EL (cell line): ENCODE results near the gene GORASP2.
"Not testable (repeated sequence)": the region's sequence is repeated elsewhere in the genome, so short reads cannot be mapped to it uniquely, and the experiment has no call there.

Experiments used
- DNase-seq: peaks from one replicate; pipeline ENCODE4 v3.0.0-alpha.2; 2016

Gene GORASP2

DNA sequence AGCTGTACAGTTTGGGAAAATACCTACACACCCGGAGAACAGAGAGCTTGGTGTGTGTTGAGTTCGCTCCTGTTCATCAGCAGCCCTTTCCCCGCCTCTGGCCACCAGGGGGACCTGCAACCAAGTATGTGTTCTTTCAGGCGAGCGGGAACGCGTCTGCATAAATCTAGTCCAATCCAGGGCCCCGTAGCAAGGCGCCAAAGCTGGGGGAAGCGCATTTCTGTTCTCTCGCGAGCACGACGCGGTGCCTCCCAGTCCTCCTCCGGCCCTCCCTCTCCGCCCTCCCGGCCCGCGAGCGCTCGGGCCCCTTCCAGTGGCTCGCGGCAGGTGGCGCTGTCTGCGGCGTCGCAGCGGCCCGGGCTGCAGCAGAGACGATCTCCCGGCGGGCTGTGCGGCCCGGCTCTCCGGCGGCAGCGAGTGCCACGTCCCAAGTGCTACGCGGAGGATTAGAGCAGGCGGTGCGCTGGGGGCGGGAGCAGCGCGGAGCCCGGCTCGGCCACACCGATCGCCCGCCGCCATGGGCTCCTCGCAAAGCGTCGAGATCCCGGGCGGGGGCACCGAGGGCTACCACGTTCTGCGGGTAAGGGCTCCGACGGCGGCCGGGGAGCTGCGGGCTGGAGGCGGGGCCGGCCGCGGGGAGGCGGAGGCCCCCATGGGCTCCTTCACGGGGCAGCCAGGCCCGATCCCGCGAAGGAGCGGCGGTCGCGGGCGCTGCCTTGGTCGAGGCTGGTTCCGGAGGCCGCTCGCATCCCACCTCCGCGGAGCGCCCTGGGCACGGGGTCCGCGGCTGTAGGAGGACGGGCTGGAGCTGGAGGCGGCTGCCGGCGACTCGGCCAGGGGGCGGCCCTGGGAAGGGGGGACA lies at the start of gene GORASP2:
GORASP2 (plus strand) TSS at position 430 of the 862 bp plus-strand sequence; CDS start at position 518, 88 bp downstream.
- DNase-seq = peak; percentile 100

DNA sequence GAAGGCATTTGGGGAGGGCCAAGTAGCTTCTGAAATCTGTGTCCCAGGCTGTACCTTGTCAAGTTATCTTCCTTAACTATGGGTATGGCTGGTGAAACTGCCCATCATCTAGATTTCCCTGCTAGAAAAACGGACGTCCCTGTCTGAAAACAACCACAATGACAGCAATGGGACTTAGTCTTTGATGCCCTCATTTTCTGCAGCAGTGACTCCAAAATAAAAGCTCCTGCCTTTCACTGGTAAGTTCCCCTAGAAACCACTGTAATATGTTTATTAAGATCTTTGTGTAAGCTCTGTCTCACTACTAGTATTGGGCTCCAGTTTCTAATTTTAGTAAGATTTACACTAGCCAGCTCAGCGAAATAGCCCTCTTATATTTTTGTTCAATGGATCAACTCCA lies 47.2 kb upstream of the GORASP2 start:
- no peak for DNase-seq

DNA sequence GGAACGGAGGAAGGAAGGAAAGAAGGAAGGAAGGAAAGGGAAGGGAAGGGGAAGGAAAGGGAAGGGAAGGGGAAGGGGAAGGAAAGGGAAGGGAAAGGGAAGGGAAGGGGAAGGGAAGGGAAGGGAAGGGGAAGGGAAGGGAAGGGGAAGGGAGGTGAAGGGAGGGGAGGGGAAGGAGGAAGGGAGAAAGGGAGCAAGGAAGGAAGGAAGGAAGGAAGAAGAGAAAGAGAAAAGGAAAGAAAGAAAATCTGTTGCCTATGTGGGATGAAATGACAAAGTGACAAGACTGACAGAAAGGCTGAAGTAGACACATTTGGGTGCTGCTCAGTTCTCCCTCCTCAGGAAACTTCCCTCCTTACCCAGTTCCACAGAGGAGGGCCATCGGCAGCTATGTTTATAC lies 46.3 kb upstream of the GORASP2 start:
- no peak for DNase-seq

DNA sequence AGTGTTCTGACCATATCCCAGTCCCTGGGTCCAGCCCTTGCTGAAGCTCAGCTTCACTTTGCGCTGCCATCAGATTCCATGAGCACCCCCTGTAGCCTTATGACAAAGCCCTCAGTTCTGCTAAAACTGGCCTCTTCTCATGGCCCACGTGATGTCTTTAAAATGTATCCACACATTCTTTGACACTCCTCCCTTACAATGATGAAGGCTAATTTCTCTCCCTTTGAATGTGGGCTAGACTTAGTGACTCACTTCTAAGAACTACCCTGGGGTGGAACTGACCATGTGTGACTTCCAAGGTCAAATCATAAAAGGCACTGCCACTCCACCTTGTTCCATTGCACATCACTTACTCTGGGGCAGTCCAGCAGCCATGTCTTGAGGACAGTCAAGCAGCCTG lies 45.4 kb upstream of the GORASP2 start:
- DNase-seq = peak; percentile 27

DNA sequence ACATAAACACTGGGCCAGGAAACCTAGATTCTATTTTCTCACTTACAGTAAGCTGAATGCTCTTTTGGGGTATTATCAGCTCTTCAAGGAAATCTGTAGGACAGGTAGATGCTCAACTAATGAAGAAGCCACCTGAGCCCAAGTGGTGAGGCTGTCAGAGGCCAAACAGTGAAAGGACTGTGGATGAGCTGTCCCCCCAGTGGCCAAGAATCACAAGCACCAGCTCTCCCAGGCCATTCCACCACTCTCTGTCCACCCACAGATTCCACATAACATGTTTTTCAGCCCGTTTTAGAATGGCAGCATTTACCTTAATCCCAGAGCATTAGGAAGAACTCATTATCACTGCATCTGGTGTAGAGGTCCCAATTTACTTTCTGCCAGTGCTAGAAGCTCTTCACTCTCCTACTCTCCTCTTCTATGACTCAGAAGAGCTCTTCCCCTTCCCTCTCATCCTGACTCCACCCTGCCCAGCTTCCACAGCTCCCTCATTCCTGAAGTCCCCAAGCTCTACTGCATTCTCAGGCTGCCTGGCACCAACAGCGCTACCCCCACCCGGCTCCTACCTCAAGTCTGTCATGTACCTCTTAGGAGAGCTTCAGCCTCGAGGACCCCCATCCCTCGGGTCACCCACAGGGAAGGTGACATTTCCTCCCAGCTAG lies 43.8 kb upstream of the GORASP2 start:
- DNase-seq = peak; percentile 71

DNA sequence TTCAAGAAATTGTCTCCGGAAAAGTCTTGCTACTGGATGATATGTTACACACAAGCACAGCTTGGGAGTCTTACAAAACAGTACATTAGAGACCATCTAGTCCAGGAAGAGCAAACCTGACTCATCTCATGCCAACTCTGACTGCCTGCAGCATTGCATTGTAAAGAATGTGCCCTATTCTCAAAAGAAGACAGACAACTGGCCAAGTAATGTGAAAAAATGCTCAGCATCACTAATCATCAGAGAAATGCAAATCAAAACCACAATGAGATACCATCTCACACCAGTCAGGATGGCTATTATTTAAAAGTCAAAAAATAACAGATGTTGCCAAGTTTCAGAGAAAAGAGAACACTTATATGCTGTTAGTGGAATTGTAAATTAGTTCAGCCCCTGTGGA lies 42.7 kb upstream of the GORASP2 start:
- peak; percentile 94 for DNase-seq

DNA sequence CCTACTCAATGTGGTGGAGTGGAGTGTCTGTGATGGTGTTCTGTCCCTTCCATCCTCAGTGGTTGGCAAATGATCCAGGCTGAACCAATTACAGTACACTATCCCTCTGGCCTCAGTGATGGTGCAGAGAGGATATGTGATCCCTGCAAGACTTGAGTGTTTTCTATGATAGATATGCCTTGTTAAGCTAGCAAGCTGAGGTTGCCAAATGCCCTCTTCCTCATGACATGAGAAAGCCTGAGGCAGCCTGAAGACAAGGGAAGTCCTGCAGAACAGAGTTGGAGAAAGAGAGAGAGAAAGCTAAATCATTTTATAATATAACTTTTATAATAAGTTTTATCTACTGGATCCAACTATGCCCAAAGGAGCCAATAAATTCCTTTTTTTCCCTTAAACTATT lies 41.6 kb upstream of the GORASP2 start:
- DNase-seq = peak; percentile 36

DNA sequence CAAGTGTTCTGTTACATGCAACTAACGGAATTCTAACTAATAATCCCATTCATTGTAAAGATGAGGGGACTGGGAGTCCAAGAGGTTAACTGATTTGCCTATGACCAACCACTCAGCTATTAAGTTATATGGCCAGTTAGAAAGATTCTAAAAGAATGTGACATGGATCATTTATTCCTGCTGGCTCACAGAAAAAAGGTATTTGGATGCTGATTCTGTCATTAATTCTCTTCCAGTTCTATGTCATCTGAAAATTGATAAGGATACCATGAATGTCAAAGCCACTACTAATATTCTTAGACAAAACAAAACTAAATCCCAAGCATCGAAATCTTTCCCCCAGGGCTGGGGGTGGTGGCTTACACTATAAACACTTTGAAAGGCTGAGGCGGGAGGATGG lies 41.2 kb upstream of the GORASP2 start:
- DNase-seq = peak; percentile 41

DNA sequence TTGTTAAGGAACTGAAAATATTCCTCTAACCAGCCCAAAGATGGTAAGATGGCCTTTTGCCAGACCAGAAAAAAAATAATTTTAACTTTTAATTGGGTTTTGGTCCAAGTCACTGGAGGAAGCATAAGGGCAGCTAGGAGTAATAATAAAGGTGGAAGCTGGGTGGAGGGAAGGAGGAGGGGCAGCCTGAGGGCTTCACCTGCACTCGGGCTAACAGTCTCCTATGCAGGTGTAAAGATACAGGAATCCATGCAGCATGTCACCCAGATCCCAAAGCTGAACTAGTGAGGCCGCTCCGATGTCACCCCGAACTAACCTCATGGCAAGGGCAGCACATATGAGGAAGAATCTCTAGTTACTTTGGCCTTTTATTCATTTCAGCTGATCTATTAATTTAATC lies 37.2 kb upstream of the GORASP2 start:
- no peak for DNase-seq

DNA sequence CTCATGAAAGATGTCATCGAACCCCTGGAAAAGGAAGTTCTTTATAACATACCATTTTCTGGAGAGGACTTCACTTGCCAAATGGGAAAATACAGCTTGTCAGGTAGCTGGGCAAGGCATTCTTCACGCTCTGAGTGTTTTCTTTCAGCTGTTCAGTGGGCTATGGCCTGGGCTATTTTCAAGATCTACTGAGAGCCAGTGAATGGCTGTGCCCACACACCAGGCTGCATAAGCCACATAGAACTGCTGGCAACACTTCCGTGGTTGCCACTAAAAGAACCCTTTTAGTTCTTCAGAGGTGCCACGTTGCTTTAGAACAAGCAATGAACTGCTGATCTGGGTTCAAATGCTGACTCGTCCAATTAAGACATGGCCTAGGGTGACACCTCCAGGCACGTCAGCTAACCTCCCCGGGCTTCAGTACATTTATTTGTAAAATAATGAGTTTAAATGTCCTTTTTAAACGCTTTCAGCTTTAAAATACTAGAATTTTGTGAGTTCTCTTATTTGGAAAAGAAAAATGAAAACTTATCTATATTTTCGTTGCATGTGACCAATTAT lies 36.6 kb upstream of the GORASP2 start:
- DNase-seq = no peak

DNA sequence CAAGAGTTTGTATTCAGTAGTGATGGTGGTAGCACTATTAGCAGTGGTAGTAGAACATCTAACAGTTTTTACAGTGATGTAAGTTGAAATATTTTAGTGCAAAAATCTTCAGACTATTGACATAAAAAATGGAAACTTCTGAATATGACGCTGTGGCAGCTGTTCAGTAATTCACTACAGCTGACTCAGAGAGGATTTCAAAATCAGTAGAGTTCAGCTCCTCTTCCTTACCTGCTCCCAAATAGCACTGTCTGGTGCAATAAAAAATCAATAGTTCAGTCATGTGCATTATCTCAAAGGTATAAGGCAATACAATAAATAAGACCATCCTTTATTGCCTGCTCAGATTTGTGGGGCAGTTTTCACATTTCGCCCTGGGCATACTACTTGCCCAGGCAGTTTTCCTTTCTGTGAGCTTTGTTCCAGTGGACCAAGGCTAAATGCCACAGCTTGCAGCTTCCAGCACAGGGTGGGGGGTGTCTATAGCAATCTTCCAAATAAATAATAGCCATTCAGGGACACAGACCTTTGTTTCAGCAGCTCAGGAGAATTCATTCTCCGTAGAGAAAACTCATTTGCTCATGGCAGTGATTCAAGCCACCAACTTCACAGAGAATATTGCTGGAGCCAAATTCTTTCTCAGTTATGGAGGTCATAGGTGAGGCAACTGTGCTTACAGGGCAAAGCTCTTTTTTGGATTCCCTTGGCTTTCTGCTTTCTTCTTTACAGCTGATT lies 33.9 kb upstream of the GORASP2 start:
- peak; percentile 21 for DNase-seq

DNA sequence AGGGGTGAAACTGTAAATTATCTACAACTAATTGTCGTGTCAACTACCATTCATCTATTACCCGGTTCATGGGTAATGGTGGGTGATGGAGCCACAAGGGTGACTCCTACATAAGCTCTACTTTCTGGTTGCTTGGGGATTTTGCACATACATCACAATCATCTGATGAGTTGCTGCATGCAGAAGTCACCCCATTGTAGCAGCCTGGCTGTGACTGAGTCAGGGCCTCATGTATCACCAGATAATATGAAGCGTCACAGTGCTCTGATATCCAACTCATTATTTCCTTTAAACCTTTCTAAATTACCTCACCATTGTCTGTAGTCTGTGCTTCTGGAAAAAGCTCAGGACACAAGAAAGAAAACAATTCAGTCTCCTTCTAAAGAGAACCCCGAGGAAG lies 32.4 kb upstream of the GORASP2 start:
- no peak for DNase-seq

DNA sequence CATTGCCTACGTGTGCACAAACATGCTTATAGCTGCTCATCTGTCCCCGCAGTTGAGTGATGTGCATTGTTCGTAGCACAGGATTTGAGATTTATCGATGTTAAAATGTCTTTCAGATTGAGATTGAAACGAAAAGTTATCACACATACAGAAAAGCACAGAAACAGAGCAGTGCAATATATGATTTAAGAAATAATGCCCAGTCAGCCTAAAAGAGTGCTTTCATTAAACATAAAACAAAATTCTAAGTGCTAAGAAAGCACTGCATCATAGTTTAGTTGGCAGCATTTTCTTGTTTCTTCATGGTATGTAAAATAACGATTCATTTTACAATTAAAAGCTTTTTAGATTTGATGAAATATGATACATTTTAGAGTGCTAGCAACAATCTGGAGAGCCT lies 31.9 kb upstream of the GORASP2 start:
- DNase-seq = no peak

DNA sequence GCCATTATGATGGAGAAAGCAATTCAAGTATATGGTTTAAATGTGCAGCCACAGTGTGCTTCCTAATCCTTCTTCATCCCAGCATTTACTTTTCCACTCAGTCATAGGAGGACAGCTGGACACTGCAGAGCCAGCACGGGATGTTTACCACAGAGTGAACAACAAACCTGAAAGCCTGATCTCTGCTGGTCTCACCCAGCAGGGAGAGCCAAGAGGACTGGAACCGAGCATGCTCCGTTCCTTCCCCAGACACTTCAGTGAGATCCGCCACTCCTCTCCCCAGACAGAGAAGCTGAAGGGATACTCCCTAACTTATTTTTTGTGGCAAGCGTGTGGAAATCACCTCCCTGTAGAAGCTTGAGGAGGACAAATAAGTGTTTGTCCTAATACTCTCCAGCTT lies 23.2 kb upstream of the GORASP2 start:
- DNase-seq = no peak

DNA sequence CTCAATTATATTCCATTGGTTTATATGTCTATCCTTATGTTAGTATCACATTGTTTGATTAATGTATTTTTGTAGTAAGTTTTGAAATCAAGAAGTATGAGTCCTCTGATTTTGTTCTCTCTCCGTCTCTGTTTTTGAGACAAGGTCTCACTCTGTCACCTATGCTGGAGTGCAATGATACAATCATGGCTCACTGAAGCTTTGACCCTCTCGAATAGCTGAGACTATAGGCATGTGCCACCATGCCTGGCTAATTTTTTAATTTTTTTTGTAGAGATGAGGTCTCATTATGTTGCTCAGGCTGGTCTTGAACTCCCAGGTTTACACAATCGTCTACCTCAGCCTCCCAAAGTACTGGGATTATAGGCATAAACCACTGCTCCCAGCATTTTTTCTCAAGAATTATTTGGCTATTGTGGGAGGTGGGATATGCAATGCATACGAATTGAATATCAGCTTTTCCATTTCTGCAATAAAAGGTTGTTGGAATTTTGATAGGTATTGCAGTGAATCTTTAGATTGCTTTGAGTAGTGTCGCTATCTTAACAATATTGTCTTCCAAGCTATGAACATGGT lies 17.7 kb upstream of the GORASP2 start:
- DNase-seq = no peak

DNA sequence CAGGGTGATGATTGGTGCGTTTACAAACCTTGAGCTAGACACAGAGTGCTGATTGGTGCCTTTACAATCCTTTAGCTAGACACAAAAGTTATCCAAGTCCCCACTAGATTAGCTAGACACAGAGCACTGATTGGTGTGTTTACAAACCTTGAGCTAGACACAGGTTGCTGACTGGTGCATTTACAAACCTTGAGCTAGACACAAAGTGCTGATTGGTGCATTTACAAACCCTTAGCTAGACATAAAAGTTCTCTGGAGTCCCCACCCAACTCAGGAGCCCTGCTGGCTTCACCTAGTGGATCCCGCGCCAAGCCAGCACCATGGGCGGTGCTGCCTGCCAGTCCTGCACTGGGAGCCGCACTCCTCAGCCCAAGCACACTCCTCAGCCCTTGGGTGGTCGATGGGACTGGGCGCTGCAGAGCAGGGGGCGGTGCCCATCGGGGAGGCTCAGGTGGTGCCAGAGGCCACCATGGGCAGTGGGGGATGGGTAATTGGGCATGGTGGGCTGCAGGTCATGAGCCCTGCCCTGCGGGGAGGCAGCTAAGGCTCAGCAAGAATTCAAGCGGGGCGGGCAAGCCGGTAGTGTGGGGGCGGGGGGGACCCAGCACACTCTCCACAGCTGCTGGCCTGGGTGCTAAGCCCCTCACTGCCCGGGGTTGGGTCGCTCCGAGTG lies 13.9 kb upstream of the GORASP2 start:
- DNase-seq = not testable (repeated sequence)

DNA sequence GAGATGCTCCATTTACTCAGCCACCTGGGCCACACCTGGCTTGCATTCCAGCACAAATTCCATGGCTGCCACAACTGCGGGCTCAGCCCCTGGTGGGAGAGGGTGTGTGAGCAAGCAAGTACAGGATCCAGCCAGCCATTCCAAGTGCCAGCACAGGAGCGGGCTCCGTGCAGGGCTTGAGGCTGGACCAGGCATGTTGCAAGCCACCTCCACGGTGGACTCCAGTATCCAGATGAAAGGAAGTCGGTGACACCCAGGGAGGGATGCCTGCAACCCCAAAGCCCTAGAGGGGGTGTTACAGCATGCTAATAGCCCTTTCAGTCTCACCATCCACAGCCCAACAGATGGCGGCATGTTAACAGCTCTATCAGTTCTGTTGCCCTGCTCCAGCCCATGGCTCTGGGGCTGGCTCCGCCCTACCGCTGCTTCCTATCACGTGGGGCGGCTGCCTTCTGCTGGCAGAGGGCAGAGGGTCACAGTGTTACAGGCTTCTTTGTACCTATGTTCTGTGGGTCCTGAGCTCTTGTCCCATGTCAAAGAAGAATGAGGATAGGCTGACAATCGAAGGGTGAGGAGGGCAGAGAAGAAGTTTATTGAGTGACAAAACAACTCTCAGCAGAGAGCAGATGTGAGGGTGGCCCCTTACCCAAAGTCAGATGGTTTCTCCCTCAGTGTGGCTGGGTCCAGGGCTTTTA lies 11.7 kb upstream of the GORASP2 start:
- DNase-seq = no peak

DNA sequence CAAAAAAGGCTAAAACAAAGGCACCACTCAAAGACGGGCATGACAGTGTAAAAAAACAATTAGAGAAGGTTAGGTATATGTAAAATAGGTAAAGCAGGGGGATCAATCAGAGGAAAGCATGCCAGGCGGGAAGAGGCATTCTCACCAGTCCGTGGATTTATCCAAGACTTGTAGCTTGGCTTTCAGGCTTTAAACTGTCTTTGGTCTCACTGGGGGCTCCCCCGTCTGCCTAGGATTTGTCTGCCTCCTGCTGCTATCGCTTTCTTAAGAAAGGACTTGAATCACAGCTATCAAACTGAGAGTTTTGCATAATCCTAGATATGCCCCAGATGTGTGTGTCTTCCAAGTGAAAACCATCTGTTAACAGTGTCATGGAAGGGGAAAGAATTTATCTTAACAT lies 11.1 kb upstream of the GORASP2 start:
- no peak for DNase-seq

DNA sequence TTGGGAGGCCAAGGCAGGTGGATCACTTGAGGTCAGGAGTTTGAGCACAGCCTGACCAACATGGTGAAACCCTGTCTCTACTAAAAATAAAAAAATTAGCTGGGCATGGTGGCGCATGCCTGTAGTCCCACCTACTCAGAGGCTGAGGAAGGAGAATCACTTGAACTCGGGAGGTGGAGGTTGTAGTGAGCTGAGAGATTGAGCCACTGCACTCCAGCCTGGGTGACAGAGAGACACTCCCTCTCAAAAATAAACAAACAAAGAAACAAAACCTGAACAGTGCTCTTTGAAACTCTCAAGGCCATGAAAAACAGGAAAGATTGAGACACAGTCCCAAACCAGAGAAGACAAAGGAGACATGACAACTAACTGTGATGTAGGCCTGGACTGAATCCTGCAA lies 7.2 kb upstream of the GORASP2 start:
- not testable (repeated sequence) for DNase-seq

DNA sequence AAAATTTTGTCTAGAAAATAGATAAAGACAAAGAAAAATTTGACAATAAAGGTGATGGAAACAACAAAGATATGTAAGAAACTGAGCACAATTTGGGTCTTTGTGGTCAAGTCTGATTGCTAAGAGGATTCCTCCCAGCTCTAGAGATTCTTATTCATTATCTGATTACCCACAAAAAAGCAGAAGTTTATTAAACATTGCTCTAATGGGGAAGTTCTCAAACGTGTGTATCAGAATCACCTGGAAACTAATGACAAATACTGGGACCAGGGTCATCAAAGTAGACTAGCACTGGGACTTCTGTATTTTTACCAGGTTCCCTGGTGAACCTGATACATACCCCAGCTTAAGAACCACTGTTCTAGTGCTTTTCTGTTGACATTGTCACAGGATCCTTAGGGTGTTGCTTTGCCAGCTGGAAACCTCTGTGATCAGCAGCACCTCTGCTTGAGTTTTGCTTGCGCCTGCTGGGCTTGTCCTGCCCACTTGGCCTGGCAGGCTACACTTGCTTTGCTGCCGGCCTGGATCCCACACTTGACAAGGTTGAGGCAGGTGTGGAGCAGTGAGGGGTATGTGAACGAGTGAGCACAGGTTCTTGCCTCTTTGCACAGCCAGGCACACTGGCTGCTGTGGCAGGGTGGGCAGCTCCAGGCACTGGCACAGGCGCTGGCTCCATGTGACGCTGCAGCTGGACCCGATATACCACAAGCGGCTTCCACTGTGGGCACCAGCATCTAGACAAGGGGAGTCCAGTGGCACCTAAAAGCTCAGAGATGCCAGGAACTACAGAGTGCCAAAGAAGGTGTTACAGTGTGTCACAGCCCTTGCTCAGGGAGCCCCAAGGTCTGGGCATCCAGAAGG lies 6.2 kb upstream of the GORASP2 start:
- DNase-seq = no peak

DNA sequence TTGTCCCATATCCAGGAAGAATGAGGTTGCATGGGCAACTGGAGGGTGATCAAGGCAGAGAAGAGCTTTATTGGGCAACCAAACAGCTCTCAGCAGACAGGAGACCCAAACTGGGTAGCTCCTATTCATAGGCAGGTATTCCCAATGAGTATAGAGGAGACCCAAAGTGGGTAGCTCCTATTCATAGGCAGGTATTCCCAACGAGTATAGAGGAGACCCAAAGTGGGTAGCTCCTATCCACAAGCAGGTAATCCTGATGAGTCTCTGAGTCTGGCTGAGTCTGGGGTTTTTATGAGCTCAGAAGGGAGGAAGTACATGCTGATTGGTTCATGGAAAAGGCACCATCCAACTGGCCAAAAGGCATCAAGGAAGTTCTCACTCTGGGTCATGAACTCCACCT lies 5.3 kb upstream of the GORASP2 start:
- DNase-seq = no peak
